Measurements from ENCODE around the gene GOLM1. TPM values are rescaled to one million over a fixed set of nuclear protein-coding genes. Genes with fewer than 3 reads are reported as not detected.

Gene GOLM1
- total and polyA plus RNA-seq, 4 donors = 21.7 to 55.2 (median 35.7) TPM

GRCh38 chr9:86116425-86116824, 17.1 kb upstream of the GOLM1 start:
- Histone ChIP-seq H3K27ac (ENCODE audit: low read depth in 1 of 2, low read length in 1 of 2) (no peak overlapping the region), H3K36me3 (ENCODE audit: control insufficient read depth in 4 of 4, insufficient read depth in 4 of 4, low read length in 4 of 4) (no peaks in the 10 kb centered on the region), H3K27me3 (ENCODE audit: control insufficient read depth in 3 of 3, insufficient read depth in 3 of 3, low read length in 2 of 3) (no peaks in the 10 kb centered on the region), H3K4me1 (ENCODE audit: control insufficient read depth in 5 of 5, insufficient read depth in 5 of 5, low read length in 5 of 5) (no peaks in the 10 kb centered on the region), H3K9ac (ENCODE audit: insufficient read depth in 1 of 2, low read length in 2 of 2) (no peak overlapping the region), H3K9me3 (ENCODE audit: control insufficient read depth in 4 of 4, insufficient read depth in 3 of 4, low read length in 3 of 4) (peaks cover 0 to 3% (median 0%) of the 10 kb centered on the region in 4 donors), H3K4me3 (no peak overlapping the region)
- no peak for TF ChIP-seq CTCF (IDR thresholded peaks at IDR 0.05; ENCODE audit: control extremely low read depth, extremely low read depth)
- WGBS, 2 donors = 81 to 85% methylated on average over 9 of the region's 9 CpGs
- ATAC-seq (ENCODE audit: insufficient read depth, low FRiP score) = no peak
- DNase-seq = no peak

- Histone ChIP-seq H3K9me3 (ENCODE audit: control insufficient read depth in 4 of 4, insufficient read depth in 3 of 4, low read length in 3 of 4) (peaks cover 0 to 3% (median 0%) of the 10 kb centered on the region in 4 donors), H3K4me3 (no peak overlapping the region), H3K27me3 (ENCODE audit: control insufficient read depth in 3 of 3, insufficient read depth in 3 of 3, low read length in 2 of 3) (no peaks in the 10 kb centered on the region), H3K4me1 (ENCODE audit: control insufficient read depth in 5 of 5, insufficient read depth in 5 of 5, low read length in 5 of 5) (no peaks in the 10 kb centered on the region), H3K36me3 (ENCODE audit: control insufficient read depth in 4 of 4, insufficient read depth in 4 of 4, low read length in 4 of 4) (no peaks in the 10 kb centered on the region), H3K9ac (ENCODE audit: insufficient read depth in 1 of 2, low read length in 2 of 2) (no peak overlapping the region), H3K27ac (ENCODE audit: low read depth in 1 of 2, low read length in 1 of 2) (no peak overlapping the region)
- DNase-seq = no peak
- no peak for ATAC-seq (ENCODE audit: insufficient read depth, low FRiP score)
- no peak for TF ChIP-seq CTCF (IDR thresholded peaks at IDR 0.05; ENCODE audit: control extremely low read depth, extremely low read depth)
- whole genome bisulfite sequencing, 2 donors = 87 to 91% methylated on average over 9 of the region's 9 CpGs
Observed at GRCh38 chr9:86115886-86116285, 16.5 kb upstream of the GOLM1 start.

- no peak for TF ChIP-seq CTCF (IDR thresholded peaks at IDR 0.05; ENCODE audit: control extremely low read depth, extremely low read depth)
- ATAC-seq (ENCODE audit: insufficient read depth, low FRiP score) (no peak), DNase-seq (no peak)
- peaks cover 0 to 3% (median 0%) of the 10 kb centered on the region in 4 donors for H3K9me3 ChIP-seq (ENCODE audit: control insufficient read depth in 4 of 4, insufficient read depth in 3 of 4, low read length in 3 of 4)
- no peaks in the 10 kb centered on the region for H3K27me3 ChIP-seq (ENCODE audit: control insufficient read depth in 3 of 3, insufficient read depth in 3 of 3, low read length in 2 of 3)
- H3K4me3 ChIP-seq = no peak overlapping the region
- H3K9ac ChIP-seq (ENCODE audit: insufficient read depth in 1 of 2, low read length in 2 of 2) = no peak overlapping the region
- H3K36me3 ChIP-seq (ENCODE audit: control insufficient read depth in 4 of 4, insufficient read depth in 4 of 4, low read length in 4 of 4) = no peaks in the 10 kb centered on the region
- H3K27ac ChIP-seq (ENCODE audit: low read depth in 1 of 2, low read length in 1 of 2) = no peak overlapping the region
- WGBS, 2 donors = 90 to 91% methylated on average over 5 of the region's 5 CpGs
- H3K4me1 ChIP-seq (ENCODE audit: control insufficient read depth in 5 of 5, insufficient read depth in 5 of 5, low read length in 5 of 5) = no peaks in the 10 kb centered on the region
Observed at GRCh38 chr9:86112057-86112456, 12.7 kb upstream of the GOLM1 start.

GRCh38 chr9:86102626-86103025, 3.3 kb upstream of the GOLM1 start:
- Histone ChIP-seq H3K27me3 (ENCODE audit: control insufficient read depth in 3 of 3, insufficient read depth in 3 of 3, low read length in 2 of 3) (no peaks in the 10 kb centered on the region), H3K36me3 (ENCODE audit: control insufficient read depth in 4 of 4, insufficient read depth in 4 of 4, low read length in 4 of 4) (no peaks in the 10 kb centered on the region), H3K4me3 (no peak overlapping the region), H3K4me1 (ENCODE audit: control insufficient read depth in 5 of 5, insufficient read depth in 5 of 5, low read length in 5 of 5) (peaks cover 0 to 17% (median 6%) of the 10 kb centered on the region in 5 donors), H3K9ac (ENCODE audit: insufficient read depth in 1 of 2, low read length in 2 of 2) (no peak overlapping the region), H3K27ac (ENCODE audit: low read depth in 1 of 2, low read length in 1 of 2) (no peak overlapping the region), H3K9me3 (ENCODE audit: control insufficient read depth in 4 of 4, insufficient read depth in 3 of 4, low read length in 3 of 4) (peaks cover 0 to 2% (median 0%) of the 10 kb centered on the region in 4 donors)
- WGBS, 2 donors = 94 to 99% methylated on average over 3 of the region's 3 CpGs
- ATAC-seq (ENCODE audit: insufficient read depth, low FRiP score) (no peak), DNase-seq (no peak)
- TF ChIP-seq CTCF (IDR thresholded peaks at IDR 0.05; ENCODE audit: control extremely low read depth, extremely low read depth) = no peak
